Keratinocyte (primary cell): ENCODE results near the gene LRRC3C.

Source experiments
- CTCF ChIP-seq, 3 experiments: IDR thresholded peaks in 1 of 3; conservative IDR thresholded peaks in 1 of 3; optimal IDR thresholded peaks in 1 of 3; 2 replicates in 2 of 3; 3 replicates in 1 of 3; pipeline versions ENCODE3 to v1.5.1; 2011; ENCODE audit warnings: low read length in 3 of 3, mild to moderate bottlenecking in 3 of 3, moderate library complexity in 2 of 3, control low read depth in 1 of 3, inconsistent platforms in 1 of 3; ENCODE audit not compliant: insufficient read depth in 2 of 3; ENCODE audit errors: extremely low read depth in 1 of 3
- EZH2 ChIP-seq: IDR thresholded peaks from one replicate; pipeline ENCODE4 v1.6.1; 2012; ENCODE audit warnings: inconsistent platforms, mild to moderate bottlenecking, low read length, moderate library complexity

GRCh38 chr17:39960524-39961041 is 33.1 kb downstream of the LRRC3C start:
- TF ChIP-seq CTCF (optimal IDR thresholded peaks at IDR 0.05 in 1 of 3, IDR thresholded peaks at IDR 0.05 in 1 of 3, conservative IDR thresholded peaks at IDR 0.05 in 1 of 3; ENCODE audit: extremely low read depth in 1 of 3, insufficient read depth in 2 of 3, low read length in 3 of 3) (no peak), EZH2 (no peak)
